ENCODE data around the gene CCDC102A.
"Not testable (repeated sequence)": the region's sequence is repeated elsewhere in the genome, so short reads cannot be mapped to it uniquely, and the experiment has no call there.

CCDC102A gene

DNA sequence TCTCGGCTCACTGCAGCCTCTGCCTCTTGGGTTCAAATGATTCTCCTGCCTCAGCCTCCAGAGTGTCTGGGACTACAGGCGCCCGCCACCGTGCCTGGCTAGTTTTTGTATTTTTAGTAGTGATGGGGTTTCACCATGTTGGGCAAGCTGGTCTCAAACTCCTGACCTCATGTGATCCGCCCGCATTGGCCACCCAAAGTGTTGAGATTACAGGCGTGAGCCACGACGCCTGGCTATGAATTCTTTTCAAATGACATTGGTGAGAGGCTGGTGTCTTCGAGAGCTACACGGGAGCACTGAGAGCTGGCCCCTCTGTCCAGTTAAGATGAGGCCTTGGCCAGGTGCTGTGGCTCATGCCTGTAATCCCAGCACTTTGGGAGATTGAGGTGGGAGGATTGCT is 36.4 kb downstream of the CCDC102A start:
- DNase-seq, result not testable (repeated sequence)

DNA sequence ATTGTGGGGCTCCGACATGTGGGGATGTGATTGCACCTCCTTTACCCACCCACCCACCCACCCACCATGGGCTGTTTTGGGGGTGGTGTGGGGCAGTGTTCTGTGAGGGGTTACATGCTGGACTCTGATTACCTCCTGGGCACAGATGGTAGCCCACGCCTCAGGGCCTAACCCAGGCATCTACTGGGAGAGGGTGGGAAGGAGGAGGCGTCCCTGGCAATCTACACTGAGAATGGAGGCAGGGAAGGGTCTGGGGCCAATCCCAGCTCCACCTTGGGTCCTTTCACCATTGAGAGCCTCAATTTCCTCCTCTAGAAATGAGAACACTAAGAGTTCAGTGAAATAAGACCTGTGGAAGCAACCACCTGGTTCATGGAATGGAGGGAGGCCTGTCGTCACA is 38.3 kb downstream of the CCDC102A start:
- DNase-seq, result no peak

GRCh38 chr16:57497121-57497520 is 39.2 kb downstream of the CCDC102A start:
- DNase-seq, result no peak

GRCh38 chr16:57493767-57494166 is 42.6 kb downstream of the CCDC102A start:
- no peak for DNase-seq

DNA sequence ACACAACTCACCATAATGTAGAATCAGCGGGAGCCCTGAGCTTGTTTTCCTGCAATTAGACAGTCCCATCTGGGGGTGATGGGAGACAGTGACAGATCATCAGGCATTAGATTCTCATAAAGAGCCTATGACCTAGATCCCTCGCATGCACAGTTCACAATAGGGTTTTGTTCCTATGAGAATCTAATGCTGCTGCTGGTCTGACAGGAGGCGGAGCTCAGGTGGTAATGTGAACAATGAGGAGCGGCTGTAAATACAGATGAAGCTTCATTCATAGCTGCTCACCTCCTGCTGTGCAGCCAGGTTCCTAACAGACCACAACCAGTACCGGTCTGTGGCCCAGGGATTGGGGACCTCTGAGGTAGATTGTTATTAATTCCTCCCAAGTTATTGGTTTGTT is 47.1 kb downstream of the CCDC102A start:
- DNase-seq, result no peak

- no peak for DNase-seq
Measured at GRCh38 chr16:57486858-57487834, 49.2 kb downstream of the CCDC102A start.

DNA sequence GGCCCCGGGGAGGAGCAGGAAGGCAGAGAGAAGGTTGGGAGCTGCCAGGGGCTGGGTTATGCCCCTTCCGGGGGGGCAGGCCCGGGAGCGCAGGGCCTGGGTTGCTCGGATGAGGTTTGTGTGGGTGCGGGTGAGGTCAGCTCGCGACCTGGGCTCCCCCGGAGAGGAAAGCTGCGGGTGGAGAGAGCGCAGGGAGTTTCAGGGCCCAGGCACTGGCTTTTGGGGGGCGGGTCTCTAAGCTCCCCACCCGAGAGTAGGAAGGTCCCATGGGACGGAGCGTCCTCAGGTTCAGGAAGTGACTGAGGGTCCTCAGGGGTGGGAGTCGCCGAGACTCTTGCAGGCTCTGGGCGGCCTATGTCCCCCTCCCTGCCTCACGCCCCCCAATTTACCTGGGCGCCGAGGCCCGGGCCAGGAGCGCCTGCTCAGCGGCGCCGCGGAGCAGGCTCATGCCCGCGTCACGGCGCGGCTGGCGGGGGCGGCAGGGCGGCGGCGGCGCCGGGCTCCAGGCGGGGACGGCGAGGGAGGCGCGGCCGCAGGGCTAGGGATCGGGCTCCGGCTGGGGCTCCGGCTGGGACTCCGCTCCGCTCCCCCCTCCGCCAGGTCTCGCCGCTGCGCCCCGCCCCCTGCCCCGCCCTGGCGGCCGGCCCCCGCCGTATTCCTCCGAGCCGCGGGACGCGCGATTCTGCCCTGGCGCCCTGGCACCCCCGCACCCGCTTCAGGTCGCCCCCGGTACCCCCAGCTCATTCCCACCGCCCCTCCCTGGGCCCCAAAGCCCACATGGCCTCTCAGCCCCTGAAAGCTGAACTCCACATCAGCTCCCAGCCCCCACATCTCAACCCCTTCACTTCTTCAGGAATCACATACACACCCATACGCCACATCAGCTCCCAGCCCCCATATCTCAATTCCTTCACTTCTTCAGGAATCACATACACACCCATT is 50.2 kb downstream of the CCDC102A start, which contains the start of gene DOK4:
Gene DOK4 (minus strand): TSS at position 578 of the 942 bp plus-strand sequence. CDS start 6,986 bp downstream, outside the sequence.
- DNase-seq, result peak; percentile 55

GRCh38 chr16:57485091-57485915 is 51.1 kb downstream of the CCDC102A start:
- DNase-seq, result no peak

DNA sequence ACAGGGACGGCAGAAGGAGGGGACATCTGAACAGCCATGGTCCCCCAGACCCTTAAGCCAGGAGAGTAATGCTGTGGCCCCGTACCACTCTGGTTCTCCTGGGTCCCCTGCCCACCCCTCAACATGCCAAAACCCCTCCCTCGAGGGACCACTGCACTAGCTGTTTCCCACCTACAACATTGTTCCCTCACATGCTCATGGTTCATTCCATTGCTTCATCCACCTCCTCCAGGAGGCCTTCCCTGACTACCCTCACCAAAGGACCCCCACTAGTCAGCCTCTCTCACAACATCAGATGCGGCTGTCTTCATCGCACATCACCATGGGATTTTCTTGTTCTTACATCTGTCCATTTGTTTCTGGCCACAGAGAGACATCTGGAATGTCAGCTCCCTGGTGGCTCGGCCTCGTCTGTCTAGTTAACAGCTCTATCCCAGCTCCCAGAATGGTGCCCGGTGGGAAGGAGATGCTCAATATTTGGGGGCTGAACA is 51.8 kb downstream of the CCDC102A start:
- DNase-seq, result no peak

DNA sequence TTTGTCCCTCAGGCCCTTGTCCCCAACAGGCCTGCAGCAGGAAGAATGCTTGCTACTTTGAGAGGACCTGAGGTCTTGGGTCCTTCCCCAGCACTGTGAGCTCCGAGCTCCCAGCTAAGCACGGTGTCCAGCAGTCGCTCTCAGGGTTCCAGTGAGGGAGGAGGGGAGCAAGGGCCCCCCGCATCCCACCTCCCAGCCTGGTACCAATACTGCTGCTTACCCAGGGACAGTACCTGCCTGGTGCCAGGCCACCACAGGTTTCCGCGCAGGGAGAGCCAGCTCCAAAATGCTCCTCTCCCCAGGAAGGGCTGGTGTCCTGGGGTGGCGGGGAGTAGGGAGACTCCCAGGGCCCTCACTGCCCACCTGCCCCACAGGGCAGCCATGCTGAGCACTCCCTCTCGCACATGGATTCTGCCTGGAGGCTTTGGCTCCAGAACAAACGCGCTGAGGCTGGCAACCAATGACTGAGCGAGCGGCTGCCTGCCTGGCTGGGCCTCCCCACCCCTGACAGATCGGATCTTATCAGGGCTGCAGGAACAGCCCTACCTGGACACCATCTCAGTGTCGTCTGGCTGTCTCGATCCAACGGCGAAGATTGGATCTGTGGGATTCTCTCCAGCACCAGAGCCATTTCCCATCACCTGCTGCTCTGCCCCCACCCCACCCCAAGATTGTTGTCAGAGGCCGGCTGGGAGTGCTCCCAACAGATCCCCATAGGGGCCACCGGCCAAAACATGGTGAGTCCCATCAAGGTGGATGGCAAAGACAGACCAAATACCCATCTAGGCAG is 52.5 kb downstream of the CCDC102A start:
- DNase-seq, result no peak

- no peak for DNase-seq
Measured at GRCh38 chr16:57482845-57483545, 53.4 kb downstream of the CCDC102A start.

DNA sequence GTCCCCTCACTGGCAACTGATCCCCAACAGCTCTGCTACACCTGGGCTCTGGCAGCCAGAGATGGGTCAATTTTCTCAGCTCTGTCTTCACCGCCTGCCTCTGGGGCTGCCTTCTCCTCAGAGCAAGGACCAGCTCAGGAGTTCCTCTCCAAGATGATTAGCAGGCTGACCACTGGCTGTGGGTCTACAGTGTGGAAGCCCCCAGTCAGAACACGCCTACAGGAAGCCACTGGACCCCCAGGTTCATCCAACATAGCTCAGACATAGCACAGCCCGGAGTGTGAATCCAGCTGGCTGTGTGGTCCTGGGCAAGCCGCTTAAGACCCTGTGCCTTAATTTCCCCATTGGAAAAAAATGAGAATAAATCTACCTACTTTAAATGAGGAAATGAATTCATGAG is 55.0 kb downstream of the CCDC102A start:
- DNase-seq, result no peak

- no peak for DNase-seq
Measured at GRCh38 chr16:57480754-57481230, 55.6 kb downstream of the CCDC102A start.

DNA sequence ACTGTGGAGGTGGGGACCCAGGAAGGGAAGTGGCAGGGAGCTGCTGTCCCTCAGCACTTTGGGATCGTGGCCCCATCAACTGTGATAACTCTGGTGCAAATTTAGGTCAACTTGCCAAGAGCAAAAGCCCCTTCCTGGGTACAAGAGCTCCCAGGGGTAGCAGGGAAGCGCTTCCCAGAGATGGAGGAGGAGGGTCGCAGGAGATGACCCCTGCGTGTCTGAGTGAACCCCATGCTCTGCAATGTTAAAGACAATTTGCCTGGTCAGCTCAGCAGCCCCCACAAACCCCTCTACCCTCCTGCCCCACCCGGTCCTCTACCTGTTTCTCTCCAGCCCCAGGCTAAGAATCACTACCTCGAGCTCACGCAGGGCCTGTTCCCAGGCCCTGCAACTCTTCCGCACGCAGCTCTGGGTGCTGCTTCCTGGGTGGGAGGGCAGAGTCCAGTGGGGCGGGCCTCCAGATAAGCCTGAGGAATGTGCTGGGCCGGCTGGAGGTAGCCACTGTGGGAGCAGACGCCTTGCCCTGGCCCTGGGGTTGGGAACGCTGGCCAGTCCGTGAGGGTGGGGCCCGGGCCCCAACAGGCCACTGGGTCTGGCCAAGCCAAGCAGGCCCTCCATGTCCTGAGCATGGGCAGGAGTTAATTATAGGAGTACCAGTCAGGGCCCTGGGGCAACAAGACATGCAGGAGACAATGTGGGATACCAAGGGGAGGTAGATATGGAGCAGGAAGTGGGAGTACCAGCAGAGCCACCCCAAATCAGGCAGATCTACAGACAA is 56.2 kb downstream of the CCDC102A start:
- no peak for DNase-seq

- DNase-seq, result peak; percentile 60
Measured at GRCh38 chr16:57479205-57479975, 57.0 kb downstream of the CCDC102A start.

- no peak for DNase-seq
Measured at GRCh38 chr16:57478396-57479204, 57.8 kb downstream of the CCDC102A start.

GRCh38 chr16:57477531-57478202 is 58.7 kb downstream of the CCDC102A start:
- no peak for DNase-seq
